ENCODE measurements around the gene ADAM17.

ADAM17 gene

GRCh38 chr2:9532421-9532820 lies 23.2 kb downstream of the ADAM17 start:
- no peak for TF ChIP-seq CTCF (IDR thresholded peaks at IDR 0.05)

GRCh38 chr2:9527995-9528787 lies 27.4 kb downstream of the ADAM17 start:
- H3K27me3 ChIP-seq: no peaks in the 10 kb centered on the region
- no peaks in the 10 kb centered on the region for H3K9me3 ChIP-seq
- no peaks in the 10 kb centered on the region for H3K4me1 ChIP-seq (ENCODE audit: control insufficient read depth in 1 of 2, insufficient read depth in 1 of 2, low read depth in 1 of 2, low read length in 1 of 2)
- H3K4me3 ChIP-seq (ENCODE audit: low read depth in 1 of 2, low read length in 1 of 2): no peak overlapping the region
- H3K36me3 ChIP-seq: peaks cover 80% of the 10 kb centered on the region
- no peak overlapping the region for H3K27ac ChIP-seq
- TF ChIP-seq CTCF (IDR thresholded peaks at IDR 0.05): no peak

More at GRCh38 chr2:9532421-9532820, 23.2 kb downstream of the ADAM17 start:
- Histone ChIP-seq H3K4me3 (ENCODE audit: low read depth in 1 of 2, low read length in 1 of 2) (no peak overlapping the region), H3K27ac (no peak overlapping the region), H3K36me3 (peaks cover 54% of the 10 kb centered on the region), H3K4me1 (ENCODE audit: control insufficient read depth in 1 of 2, insufficient read depth in 1 of 2, low read depth in 1 of 2, low read length in 1 of 2) (peaks cover 4% of the 10 kb centered on the region in 2 experiments), H3K27me3 (no peaks in the 10 kb centered on the region), H3K9me3 (no peaks in the 10 kb centered on the region)

- no peak overlapping the region for H3K4me3 ChIP-seq (ENCODE audit: low read depth in 1 of 2, low read length in 1 of 2)
- H3K27me3 ChIP-seq: no peaks in the 10 kb centered on the region
- H3K4me1 ChIP-seq (ENCODE audit: control insufficient read depth in 1 of 2, insufficient read depth in 1 of 2, low read depth in 1 of 2, low read length in 1 of 2): no peaks in the 10 kb centered on the region
- H3K27ac ChIP-seq: no peak overlapping the region
- H3K36me3 ChIP-seq: peaks cover 80% of the 10 kb centered on the region
- TF ChIP-seq CTCF (IDR thresholded peaks at IDR 0.05): no peak
- H3K9me3 ChIP-seq: no peaks in the 10 kb centered on the region
These were observed 30.4 kb downstream of the ADAM17 start for GRCh38 chr2:9525266-9525665.

- no peaks in the 10 kb centered on the region for H3K4me1 ChIP-seq (ENCODE audit: control insufficient read depth in 1 of 2, insufficient read depth in 1 of 2, low read depth in 1 of 2, low read length in 1 of 2)
- peaks cover 83% of the 10 kb centered on the region for H3K36me3 ChIP-seq
- H3K27me3 ChIP-seq: no peaks in the 10 kb centered on the region
- no peak overlapping the region for H3K4me3 ChIP-seq (ENCODE audit: low read depth in 1 of 2, low read length in 1 of 2)
- TF ChIP-seq CTCF (IDR thresholded peaks at IDR 0.05): no peak
- no peak overlapping the region for H3K27ac ChIP-seq
- H3K9me3 ChIP-seq: no peaks in the 10 kb centered on the region
These were observed 31.3 kb downstream of the ADAM17 start for GRCh38 chr2:9524291-9524690.

GRCh38 chr2:9519250-9519649 lies 36.4 kb downstream of the ADAM17 start:
- no peak overlapping the region for H3K4me3 ChIP-seq (ENCODE audit: low read depth in 1 of 2, low read length in 1 of 2)
- H3K27me3 ChIP-seq: no peaks in the 10 kb centered on the region
- peaks cover 77% of the 10 kb centered on the region for H3K36me3 ChIP-seq
- no peaks in the 10 kb centered on the region for H3K4me1 ChIP-seq (ENCODE audit: control insufficient read depth in 1 of 2, insufficient read depth in 1 of 2, low read depth in 1 of 2, low read length in 1 of 2)
- H3K27ac ChIP-seq: no peak overlapping the region
- TF ChIP-seq CTCF (IDR thresholded peaks at IDR 0.05): no peak
- no peaks in the 10 kb centered on the region for H3K9me3 ChIP-seq
